GM23338 (cell line): Measurements from ENCODE around the gene AKAP9. TPM values are rescaled to one million over a fixed set of nuclear protein-coding genes. Genes with fewer than 3 reads are reported as not detected.

Experiments used
- ATAC-seq: fragments of 200-7000 bp; cut with Tn5 transposase; 3 replicates; pipeline ENCODE4 v1.9.1; 2020
- DNase-seq: peaks from one replicate; pipeline ENCODE4 v3.0.0-alpha.2; 2015; ENCODE audit warnings: low spot score
- H2AFZ ChIP-seq: fragments of 200-600 bp; sonication (generic); 2 replicates; pipeline ENCODE4 v1.8.0; 2016; ENCODE audit warnings: antibody characterized with exemption, mild to moderate bottlenecking, moderate library complexity
- H3F3A ChIP-seq: fragments of 200-600 bp; sonication (generic); replicated peaks from 2 replicates; pipeline ENCODE4 v1.8.0; 2017; ENCODE audit warnings: antibody characterized with exemption, mixed run types, low read depth
- H3K27ac ChIP-seq: fragments of 200-600 bp; sonication (generic); 2 replicates; pipeline ENCODE4 v1.6.1; 2016; ENCODE audit warnings: low read depth
- H3K27me3 ChIP-seq: fragments of 200-600 bp; sonication (generic); 2 replicates; pipeline ENCODE4 v1.8.0; 2016; ENCODE audit warnings: mild to moderate bottlenecking, mixed run types, moderate library complexity; ENCODE audit not compliant: insufficient read depth
- H3K36me3 ChIP-seq: fragments of 200-600 bp; sonication (generic); 2 replicates; pipeline ENCODE4 v1.8.0; 2016; ENCODE audit warnings: mild to moderate bottlenecking; ENCODE audit not compliant: insufficient read depth
- H3K4me1 ChIP-seq: fragments of 200-600 bp; sonication (generic); 2 replicates; pipeline ENCODE4 v1.8.0; 2016; ENCODE audit warnings: mild to moderate bottlenecking, moderate library complexity; ENCODE audit not compliant: insufficient read depth
- H3K4me2 ChIP-seq: fragments of 200-600 bp; sonication (generic); 2 replicates; pipeline ENCODE4 v1.7.1; 2017; ENCODE audit warnings: mixed run types
- H3K4me3 ChIP-seq: fragments of 200-600 bp; sonication (generic); 2 replicates; pipeline ENCODE4 v1.6.1; 2016; ENCODE audit warnings: mixed run types
- H3K79me2 ChIP-seq: fragments of 200-600 bp; sonication (generic); replicated peaks from 2 replicates; pipeline ENCODE4 v1.8.0; 2017; ENCODE audit warnings: mild to moderate bottlenecking; ENCODE audit not compliant: insufficient read depth
- H3K9me2 ChIP-seq: fragments of 200-600 bp; sonication (generic); 2 replicates; pipeline ENCODE4 v1.8.0; 2017; ENCODE audit not compliant: insufficient read depth
- H4K20me1 ChIP-seq: fragments of 200-600 bp; sonication (generic); replicated peaks from 2 replicates; pipeline ENCODE4 v1.8.0; 2017; ENCODE audit warnings: mild to moderate bottlenecking; ENCODE audit not compliant: insufficient read depth
- H3K27ac Mint-ChIP-seq: 2 replicates; pipeline ENCODE4 v1.8.0; 2020; ENCODE audit warnings: inconsistent platforms, mild to moderate bottlenecking, moderate library complexity, mixed read lengths
- H3K27me3 Mint-ChIP-seq: 3 replicates; pipeline ENCODE4 v1.8.0; 2022; ENCODE audit warnings: low read depth, mild to moderate bottlenecking, moderate library complexity, mixed read lengths, inconsistent platforms; ENCODE audit not compliant: insufficient read depth, poor library complexity
- H3K36me3 Mint-ChIP-seq: 3 replicates; pipeline ENCODE4 v1.8.0; 2021; ENCODE audit warnings: low read depth, mild to moderate bottlenecking, inconsistent platforms, moderate library complexity, mixed read lengths
- H3K4me1 Mint-ChIP-seq: 3 replicates; pipeline ENCODE4 v1.8.0; 2020; ENCODE audit warnings: mild to moderate bottlenecking, inconsistent platforms, mixed read lengths
- H3K4me3 Mint-ChIP-seq: 3 replicates; pipeline ENCODE4 v1.8.0; 2021; ENCODE audit warnings: moderate library complexity, mild to moderate bottlenecking, inconsistent platforms, mixed read lengths
- H3K9me3 Mint-ChIP-seq: 3 replicates; pipeline ENCODE4 v1.8.0; 2020; ENCODE audit warnings: moderate library complexity, mild to moderate bottlenecking, inconsistent platforms, mixed read lengths
- CTCF ChIP-seq, 2 experiments: fragments of 200-600 bp in 1 of 2; sonication (generic) in 1 of 2; conservative IDR thresholded peaks; 2 replicates each; pipeline versions ENCODE4 v1.5.1 to v1.6.1; 2016 to 2017; ENCODE audit warnings: antibody characterized with exemption in 2 of 2, low read depth in 2 of 2, mild to moderate bottlenecking in 2 of 2, moderate library complexity in 1 of 2
- ETS1 ChIP-seq: IDR thresholded peaks from 2 replicates; pipeline ENCODE4 v1.6.1; 2016; ENCODE audit warnings: antibody characterized with exemption
- EZH2phosphoT487 ChIP-seq: fragments of 200-600 bp; sonication (generic); IDR thresholded peaks from one replicate; pipeline ENCODE4 v1.8.1; 2018; ENCODE audit warnings: antibody characterized with exemption; ENCODE audit not compliant: unreplicated experiment
- JUNB ChIP-seq: IDR thresholded peaks from one replicate; pipeline ENCODE4 v1.6.1; 2016; ENCODE audit warnings: antibody characterized with exemption; ENCODE audit not compliant: unreplicated experiment
- NANOG ChIP-seq: IDR thresholded peaks from 2 replicates; pipeline ENCODE4 v1.6.1; 2016; ENCODE audit warnings: antibody characterized with exemption, borderline replicate concordance
- POLR2AphosphoS5 ChIP-seq: IDR thresholded peaks from 2 replicates; pipeline ENCODE4 v1.6.1; 2016; ENCODE audit warnings: antibody characterized with exemption, low read depth
- STAT1 ChIP-seq: IDR thresholded peaks from one replicate; pipeline ENCODE4 v1.6.1; 2016; ENCODE audit warnings: antibody characterized with exemption; ENCODE audit not compliant: unreplicated experiment
- ZNF331 ChIP-seq: fragments of 250-450 bp; sonication (Bioruptor Pico); IDR thresholded peaks from 2 replicates; pipeline ENCODE4 v1.5.0; 2020; ENCODE audit warnings: low read depth, mild to moderate bottlenecking, moderate library complexity
- ZNF462 ChIP-seq: fragments of 250-450 bp; sonication (Bioruptor Pico); IDR thresholded peaks from 2 replicates; pipeline ENCODE4 v1.5.0; 2020; ENCODE audit warnings: mild to moderate bottlenecking, moderate library complexity
- polyA plus RNA-seq: library from polyadenylated mRNA; unstranded; fragments of >200 nt; fragmentation: Nextera tagmentation; extraction: Ambion mirVana; gene quantifications from 2 replicates; pipeline ENCODE4 v1.2.1, GENCODE V29; 2016
- total RNA-seq: library from RNA; depleted of rRNA; stranded (reverse); fragments of >200 nt; shearing (Covaris generic); gene quantifications from 2 replicates; pipeline ENCODE4 v1.2.3, GENCODE V29; 2014

Gene AKAP9
- total and polyA plus RNA-seq, 2 experiments from 2014 or later = 33.5 to 67.4 TPM

- Mint-ChIP-seq H3K27me3 (no peaks in the 10 kb centered on the region), H3K9me3 (no peaks in the 10 kb centered on the region), H3K4me3 (no peak overlapping the region), H3K27ac (no peak overlapping the region), H3K4me1 (no peaks in the 10 kb centered on the region), H3K36me3 (peaks cover 61% of the 10 kb centered on the region)
- no peak for TF ChIP-seq ZNF462 (CRISPR knock-in tag)
- TF ChIP-seq ETS1 = no peak
- no peak for TF ChIP-seq NANOG
- no peak for TF ChIP-seq ZNF331 (CRISPR knock-in tag)
- TF ChIP-seq POLR2AphosphoS5 = no peak
- TF ChIP-seq CTCF (conservative IDR thresholded peaks at IDR 0.05; ENCODE audit: low read depth in 2 of 2) = no peak
- no peak for TF ChIP-seq JUNB
- no peak for TF ChIP-seq EZH2phosphoT487
- no peak for TF ChIP-seq STAT1
- peaks cover 93% of the 10 kb centered on the region for H3K79me2 ChIP-seq
- no peak overlapping the region for H2AFZ ChIP-seq
- no peaks in the 10 kb centered on the region for H3K9me2 ChIP-seq
- H3K36me3 ChIP-seq = peaks cover 63% of the 10 kb centered on the region
- H3K27ac ChIP-seq = no peak overlapping the region
- H3K27me3 ChIP-seq = no peaks in the 10 kb centered on the region
- peaks cover 34% of the 10 kb centered on the region for H4K20me1 ChIP-seq
- H3F3A ChIP-seq = no peaks in the 10 kb centered on the region
- DNase-seq = no peak
- H3K4me3 ChIP-seq = no peak overlapping the region
- no peak overlapping the region for H3K4me2 ChIP-seq
- ATAC-seq = no peak
- no peaks in the 10 kb centered on the region for H3K4me1 ChIP-seq
Observed at GRCh38 chr7:92121681-92122080, 181.0 kb downstream of the AKAP9 start.
